ENCODE results near the gene TRIM66. TPM values are rescaled to one million over a fixed set of nuclear protein-coding genes. Genes with fewer than 3 reads are reported as not detected.

The TRIM66 gene
- total and polyA plus RNA-seq, 2 experiments from 2014 or later: 1.0 to 3.3 TPM

GRCh38 chr11:8709777-8710176, 27.3 kb upstream of the TRIM66 start (continued):
- TF ChIP-seq ZNF462 (CRISPR knock-in tag; IDR thresholded peaks at IDR 0.05): no peak
- no peak for TF ChIP-seq JUNB (IDR thresholded peaks at IDR 0.05; ENCODE audit: unreplicated experiment)
- no peak for TF ChIP-seq CREB1 (CRISPR knock-in tag; IDR thresholded peaks at IDR 0.05; ENCODE audit: low read depth)
- TF ChIP-seq ZNF114 (CRISPR knock-in tag; IDR thresholded peaks at IDR 0.05): no peak
- no peak for TF ChIP-seq EZH2 (IDR thresholded peaks at IDR 0.05; ENCODE audit: low read depth, unreplicated experiment)
- TF ChIP-seq ETS1 (IDR thresholded peaks at IDR 0.05): no peak
- no peak for TF ChIP-seq NANOG (IDR thresholded peaks at IDR 0.05; ENCODE audit: borderline replicate concordance)
- no peak for TF ChIP-seq POLR2AphosphoS5 (IDR thresholded peaks at IDR 0.05; ENCODE audit: low read depth)

GRCh38 chr11:8709002-8709672, 26.7 kb upstream of the TRIM66 start:
- Mint-ChIP-seq H3K4me3 (peak overlapping the region; percentile 33; the same call in 1 of the 3 replicates), H3K4me1 (peaks cover 16% of the 10 kb centered on the region), H3K36me3 (ENCODE audit: low read depth) (peaks cover 16% of the 10 kb centered on the region; the same call in 2 of the 3 replicates), H3K27me3 (ENCODE audit: insufficient read depth, low read depth, poor library complexity) (peaks cover 20% of the 10 kb centered on the region), H3K27ac (peak overlapping the region; percentile 95), H3K9me3 (no peaks in the 10 kb centered on the region)
- Histone ChIP-seq H3F3A (replicated peaks; ENCODE audit: low read depth) (no peaks in the 10 kb centered on the region), H3K27ac (ENCODE audit: low read depth) (peak overlapping the region; percentile 79; the same call in 1 of the 2 replicates), H3K9me2 (ENCODE audit: insufficient read depth) (no peaks in the 10 kb centered on the region), H3K4me1 (ENCODE audit: insufficient read depth) (peaks cover 12% of the 10 kb centered on the region), H2AFZ (no peak overlapping the region), H4K20me1 (replicated peaks; ENCODE audit: insufficient read depth) (no peaks in the 10 kb centered on the region), H3K79me2 (replicated peaks; ENCODE audit: insufficient read depth) (no peaks in the 10 kb centered on the region), H3K36me3 (ENCODE audit: insufficient read depth) (no peaks in the 10 kb centered on the region), H3K4me3 (no peak overlapping the region), H3K4me2 (no peak overlapping the region), H3K27me3 (ENCODE audit: insufficient read depth) (no peaks in the 10 kb centered on the region)
- peak; percentile 73 for TF ChIP-seq CREB1 (CRISPR knock-in tag; IDR thresholded peaks at IDR 0.05; ENCODE audit: low read depth)
- no peak for TF ChIP-seq CTCF (conservative IDR thresholded peaks at IDR 0.05; ENCODE audit: low read depth in 2 of 2)
- peak; percentile 83 for ATAC-seq
- peak; percentile 61 for DNase-seq (ENCODE audit: low spot score)
